ENCODE results near the gene GMFB. TPM values are rescaled to one million over a fixed set of nuclear protein-coding genes. Genes with fewer than 3 reads are reported as not detected.

The GMFB gene
- polyA plus RNA-seq, 1 donor from 2014 or later = 208 TPM

GRCh38 chr14:54500744-54501143 is 12.0 kb upstream of the GMFB start:
- Histone ChIP-seq H3K36me3 (ENCODE audit: insufficient read depth, low read length) (no peaks in the 10 kb centered on the region), H3K9me3 (ENCODE audit: low read length) (no peaks in the 10 kb centered on the region)

GRCh38 chr14:54498579-54498978 is 9.8 kb upstream of the GMFB start:
- no peak overlapping the region for H3K4me3 ChIP-seq (ENCODE audit: low read length)
- H3K27me3 ChIP-seq (ENCODE audit: insufficient read depth, low read depth, low read length) = no peaks in the 10 kb centered on the region
- no peak overlapping the region for H2AFZ ChIP-seq (ENCODE audit: low read depth, low read length)
- H3K79me2 ChIP-seq (replicated peaks; ENCODE audit: insufficient read depth, low read length) = no peaks in the 10 kb centered on the region
- H3K4me2 ChIP-seq (ENCODE audit: low read length) = no peak overlapping the region
- H3K9me2 ChIP-seq (ENCODE audit: insufficient read depth, low read length) = no peaks in the 10 kb centered on the region
- H3K9me3 ChIP-seq (ENCODE audit: low read length) = no peaks in the 10 kb centered on the region
- H4K20me1 ChIP-seq (ENCODE audit: insufficient read depth) = no peaks in the 10 kb centered on the region
- no peak overlapping the region for H3K9ac ChIP-seq (ENCODE audit: low read length)
- no peaks in the 10 kb centered on the region for H3F3A ChIP-seq (ENCODE audit: insufficient read depth, low read length, poor library complexity, severe bottlenecking)
- H3K27ac ChIP-seq (ENCODE audit: low read length) = no peak overlapping the region
- no peaks in the 10 kb centered on the region for H3K36me3 ChIP-seq (ENCODE audit: insufficient read depth, low read length)
- TF ChIP-seq TAF1 (IDR thresholded peaks at IDR 0.05; ENCODE audit: low read depth) (no peak), REST (IDR thresholded peaks at IDR 0.05; ENCODE audit: borderline replicate concordance) (no peak), SMC3 (conservative IDR thresholded peaks at IDR 0.05; ENCODE audit: poor library complexity) (no peak), EP300 (conservative IDR thresholded peaks at IDR 0.05; ENCODE audit: poor library complexity, severe bottlenecking) (no peak), CTCF (IDR thresholded peaks at IDR 0.05; ENCODE audit: poor library complexity, severe bottlenecking) (no peak), POLR2AphosphoS5 (IDR thresholded peaks at IDR 0.05) (no peak), RAD21 (conservative IDR thresholded peaks at IDR 0.05) (no peak)

More at GRCh38 chr14:54500744-54501143, 12.0 kb upstream of the GMFB start:
- Histone ChIP-seq H3K4me3 (ENCODE audit: low read length) (no peak overlapping the region), H3K79me2 (replicated peaks; ENCODE audit: insufficient read depth, low read length) (no peaks in the 10 kb centered on the region), H3K4me2 (ENCODE audit: low read length) (no peak overlapping the region), H3K9ac (ENCODE audit: low read length) (no peak overlapping the region), H3K27me3 (ENCODE audit: insufficient read depth, low read depth, low read length) (no peaks in the 10 kb centered on the region), H4K20me1 (ENCODE audit: insufficient read depth) (no peaks in the 10 kb centered on the region), H3F3A (ENCODE audit: insufficient read depth, low read length, poor library complexity, severe bottlenecking) (no peaks in the 10 kb centered on the region), H3K27ac (ENCODE audit: low read length) (no peak overlapping the region), H2AFZ (ENCODE audit: low read depth, low read length) (no peak overlapping the region), H3K9me2 (ENCODE audit: insufficient read depth, low read length) (no peaks in the 10 kb centered on the region)
- TF ChIP-seq SMC3 (conservative IDR thresholded peaks at IDR 0.05; ENCODE audit: poor library complexity) (no peak), REST (IDR thresholded peaks at IDR 0.05; ENCODE audit: borderline replicate concordance) (no peak), MXI1 (conservative IDR thresholded peaks at IDR 0.05; ENCODE audit: poor library complexity, severe bottlenecking) (no peak), TAF1 (IDR thresholded peaks at IDR 0.05; ENCODE audit: low read depth) (no peak), CTCF (IDR thresholded peaks at IDR 0.05; ENCODE audit: poor library complexity, severe bottlenecking) (no peak), EP300 (conservative IDR thresholded peaks at IDR 0.05; ENCODE audit: poor library complexity, severe bottlenecking) (no peak), POLR2AphosphoS5 (IDR thresholded peaks at IDR 0.05) (no peak), RAD21 (conservative IDR thresholded peaks at IDR 0.05) (no peak), EZH2 (IDR thresholded peaks at IDR 0.05; ENCODE audit: borderline replicate concordance, insufficient read depth, low read length, poor library complexity, severe bottlenecking) (no peak)

All from neural cell (in vitro differentiated cells).